Hepatocyte (in vitro differentiated cells): ENCODE results near the gene ZNF503. TPM values are rescaled to one million over a fixed set of nuclear protein-coding genes. Genes with fewer than 3 reads are reported as not detected.

Experiments used
- DNase-seq: peaks from one replicate; pipeline ENCODE4 v3.0.0-alpha.2; 2016; ENCODE audit warnings: low spot score
- H2AFZ ChIP-seq: fragments of 200-600 bp; sonication (generic); 2 replicates; pipeline ENCODE4 v1.6.0; 2016; ENCODE audit warnings: antibody characterized with exemption, mild to moderate bottlenecking
- H3K27ac ChIP-seq: fragments of 200-600 bp; sonication (generic); 2 replicates; pipeline ENCODE4 v1.5.1; 2016; ENCODE audit warnings: mild to moderate bottlenecking
- H3K27me3 ChIP-seq: fragments of 200-600 bp; sonication (generic); 2 replicates; pipeline ENCODE4 v1.6.1; 2016
- H3K36me3 ChIP-seq: fragments of 200-600 bp; sonication (generic); replicated peaks from 2 replicates; pipeline ENCODE4 v1.5.1; 2016; ENCODE audit warnings: low read depth; ENCODE audit not compliant: insufficient read depth
- H3K4me1 ChIP-seq: fragments of 200-600 bp; sonication (generic); 2 replicates; pipeline ENCODE4 v1.5.1; 2016; ENCODE audit warnings: mild to moderate bottlenecking, moderate library complexity; ENCODE audit not compliant: insufficient read depth
- H3K4me2 ChIP-seq: fragments of 200-600 bp; sonication (generic); 2 replicates; pipeline ENCODE4 v1.6.0; 2016
- H3K4me3 ChIP-seq: fragments of 200-600 bp; sonication (generic); 2 replicates; pipeline ENCODE4 v1.5.1; 2016; ENCODE audit warnings: mild to moderate bottlenecking
- H3K79me2 ChIP-seq: fragments of 200-600 bp; sonication (generic); 2 replicates; pipeline ENCODE4 v1.6.0; 2017; ENCODE audit warnings: mild to moderate bottlenecking
- H3K9me2 ChIP-seq: fragments of 200-600 bp; sonication (generic); replicated peaks from 2 replicates; pipeline ENCODE4 v1.6.0; 2017; ENCODE audit warnings: mild to moderate bottlenecking; ENCODE audit not compliant: insufficient read depth
- H3K9me3 ChIP-seq: fragments of 200-600 bp; sonication (generic); 2 replicates; pipeline ENCODE4 v1.5.1; 2016; ENCODE audit warnings: low read depth, mild to moderate bottlenecking
- H4K20me1 ChIP-seq: fragments of 200-600 bp; sonication (generic); 2 replicates; pipeline ENCODE4 v1.6.0; 2016; ENCODE audit warnings: mild to moderate bottlenecking; ENCODE audit not compliant: insufficient read depth, poor library complexity, severe bottlenecking
- CTCF ChIP-seq: fragments of 200-600 bp; sonication (generic); IDR thresholded peaks from 2 replicates; pipeline ENCODE4 v1.5.1; 2016; ENCODE audit warnings: antibody characterized with exemption, mild to moderate bottlenecking; ENCODE audit not compliant: poor library complexity
- EZH2 ChIP-seq: fragments of 200-600 bp; sonication (generic); IDR thresholded peaks from 2 replicates; pipeline ENCODE4 v1.6.1; 2016; ENCODE audit warnings: antibody characterized with exemption, mild to moderate bottlenecking, borderline replicate concordance
- EZH2phosphoT487 ChIP-seq: fragments of 200-600 bp; sonication (generic); IDR thresholded peaks from one replicate; pipeline ENCODE4 v1.6.1; 2018; ENCODE audit warnings: antibody characterized with exemption, mild to moderate bottlenecking, low read depth, moderate library complexity; ENCODE audit not compliant: unreplicated experiment, severe bottlenecking
- WGBS: methylation state at CpG from one replicate; pipeline ENCODE4 v1.1.6; 2016; ENCODE audit warnings: low lambda C conversion rate; ENCODE audit errors: missing lambda C conversion rate; 5-methylcytosine and 5-hydroxymethylcytosine counted together
- polyA plus RNA-seq: library from polyadenylated mRNA; unstranded; fragments of >200 nt; fragmentation: Nextera tagmentation; extraction: Ambion mirVana; gene quantifications from 2 replicates; pipeline ENCODE4 v1.2.1, GENCODE V29; 2016
- total RNA-seq: library from RNA; depleted of rRNA; stranded (reverse); fragments of >200 nt; gene quantifications from 2 replicates; pipeline ENCODE4 v1.2.3, GENCODE V29; 2014

The ZNF503 gene
- total and polyA plus RNA-seq, 2 experiments from 2014 or later: 14.1 to 19.6 TPM

GRCh38 chr10:75351637-75352036 is 49.9 kb downstream of the ZNF503 start:
- TF ChIP-seq CTCF: no peak
- TF ChIP-seq EZH2: no peak
- TF ChIP-seq EZH2phosphoT487: no peak
- Histone ChIP-seq H2AFZ (no peak overlapping the region), H3K4me2 (no peak overlapping the region), H3K27ac (no peak overlapping the region), H4K20me1 (no peaks in the 10 kb centered on the region), H3K79me2 (no peaks in the 10 kb centered on the region), H3K27me3 (no peaks in the 10 kb centered on the region), H3K4me3 (no peak overlapping the region), H3K36me3 (no peaks in the 10 kb centered on the region), H3K9me2 (no peaks in the 10 kb centered on the region), H3K4me1 (no peaks in the 10 kb centered on the region), H3K9me3 (no peaks in the 10 kb centered on the region)
- 97% methylated on average over 3 of the region's 3 CpGs for WGBS
- no peak for DNase-seq

- TF ChIP-seq EZH2phosphoT487 (no peak), CTCF (no peak), EZH2 (no peak)
- 91% methylated on average over 4 of the region's 4 CpGs for WGBS
- Histone ChIP-seq H3K27ac (peak overlapping the region; percentile 33), H3K9me2 (no peaks in the 10 kb centered on the region), H3K4me3 (no peak overlapping the region), H3K27me3 (no peaks in the 10 kb centered on the region), H3K4me1 (no peaks in the 10 kb centered on the region), H3K9me3 (no peaks in the 10 kb centered on the region), H3K36me3 (no peaks in the 10 kb centered on the region), H3K4me2 (no peak overlapping the region), H4K20me1 (no peaks in the 10 kb centered on the region), H2AFZ (no peak overlapping the region), H3K79me2 (no peaks in the 10 kb centered on the region)
- no peak for DNase-seq
Observed at GRCh38 chr10:75350791-75351190, 50.8 kb downstream of the ZNF503 start.

Other genes starting within 250 kb of the ZNF503 start
- gene VDAC2, start 191.0 kb downstream of the ZNF503 start, total RNA-seq: 167 and 172 TPM in 2 replicates
- 190 and 192 TPM in 2 replicates for gene VDAC2, start 191.0 kb downstream of the ZNF503 start, polyA plus RNA-seq
- gene COMTD1, start 165.8 kb downstream of the ZNF503 start, total RNA-seq: 19.2 and 36.7 TPM in 2 replicates
- 46.4 and 51.9 TPM in 2 replicates for gene COMTD1, start 165.8 kb downstream of the ZNF503 start, polyA plus RNA-seq
- gene LRMDA, start 29.9 kb upstream of the ZNF503 start, total RNA-seq: 5.6 and 6.8 TPM in 2 replicates
- gene LRMDA, start 29.9 kb upstream of the ZNF503 start, polyA plus RNA-seq: 8.3 and 15.7 TPM in 2 replicates